ENCODE measurements around the gene MCM9. TPM values are rescaled to one million over a fixed set of nuclear protein-coding genes. Genes with fewer than 3 reads are reported as not detected.

Gene MCM9
- polyA plus RNA-seq, 3 donors = 9.4 to 11.9 (median 9.8) TPM

DNA sequence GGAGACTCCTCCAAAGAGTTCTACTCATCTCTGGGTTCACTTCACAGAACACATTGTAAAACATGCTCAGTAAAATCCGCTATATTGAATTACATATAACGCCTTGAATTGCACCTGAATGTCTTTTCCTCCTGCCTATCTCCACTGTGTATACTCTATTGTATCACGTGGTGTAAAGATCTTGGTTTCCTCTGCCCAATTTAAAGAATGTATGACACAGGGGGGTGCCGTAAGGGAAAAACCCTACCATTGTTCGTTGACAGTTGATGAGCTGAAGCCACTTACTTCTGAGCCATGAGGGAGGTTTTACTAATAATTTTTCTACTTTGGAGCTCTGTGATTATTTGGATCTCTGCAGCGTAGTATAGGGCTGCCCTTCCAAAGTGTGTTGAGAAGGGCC, 35.0 kb downstream of the MCM9 start:
- no peaks in the 10 kb centered on the region for H3K27me3 ChIP-seq (ENCODE audit: control insufficient read depth in 2 of 2, insufficient read depth in 2 of 2, low read length in 2 of 2)
- H4K20me1 ChIP-seq (ENCODE audit: insufficient read depth, low read length) = peaks cover 54% of the 10 kb centered on the region
- peak overlapping the region in 1 of 2 donors; percentile 47 for H3K27ac ChIP-seq (ENCODE audit: low read depth in 1 of 2, low read length in 2 of 2)
- H3K4me1 Mint-ChIP-seq = peaks cover 22% of the 10 kb centered on the region
- H3K4me2 ChIP-seq (replicated peaks; ENCODE audit: extremely low read depth, low read length, poor library complexity, severe bottlenecking) = no peak overlapping the region
- no peak overlapping the region for H2AFZ ChIP-seq (ENCODE audit: insufficient read depth, low read depth, low read length, poor library complexity, severe bottlenecking)
- peaks cover 73% of the 10 kb centered on the region for H3K79me2 ChIP-seq (ENCODE audit: insufficient read depth, low read length)
- intact Hi-C loops (cut with micrococcal nuclease) = loop anchor here (10.0 kb wide), 2 partner anchors 95 to 215 kb away; no protein-coding TSS in a partner anchor
- peaks cover 10 to 14% of the 10 kb centered on the region in 2 donors for H3K4me1 ChIP-seq (ENCODE audit: control insufficient read depth in 1 of 2, insufficient read depth in 2 of 2, low read length in 2 of 2)
- no peak for DNase-seq
- H3K9me3 Mint-ChIP-seq = no peaks in the 10 kb centered on the region
- no peak overlapping the region for H3K27ac Mint-ChIP-seq
- TF ChIP-seq CTCF (IDR thresholded peaks at IDR 0.05) = no peak
- no peak overlapping the region for H3K4me3 ChIP-seq (replicated peaks in 1 of 3; ENCODE audit: low read depth in 2 of 3, low read length in 3 of 3)
- H3K36me3 ChIP-seq (replicated peaks in 1 of 2; ENCODE audit: control insufficient read depth in 1 of 2, insufficient read depth in 2 of 2, low read length in 2 of 2) = peaks cover 29 to 58% of the 10 kb centered on the region in 2 donors
- WGBS (ENCODE audit: insufficient coverage) = 83% methylated on average over 1 of the region's 6 CpGs
- peaks cover 40 to 53% of the 10 kb centered on the region in 2 donors for H3K36me3 Mint-ChIP-seq
- H3K9me3 ChIP-seq (replicated peaks in 1 of 2; ENCODE audit: control insufficient read depth in 1 of 2, insufficient read depth in 1 of 2, low read length in 2 of 2) = no peaks in the 10 kb centered on the region
- peaks cover 0 to 3% (median 0%) of the 10 kb centered on the region in 3 donors for H3K27me3 Mint-ChIP-seq (ENCODE audit: low read depth in 3 of 3)
- no peak overlapping the region for H3K9ac ChIP-seq (ENCODE audit: insufficient read depth, low read length, poor library complexity, severe bottlenecking)
- H3K4me3 Mint-ChIP-seq = no peak overlapping the region

- Mint-ChIP-seq H3K9me3 (no peaks in the 10 kb centered on the region), H3K27me3 (ENCODE audit: low read depth in 3 of 3) (peaks cover 0 to 3% (median 0%) of the 10 kb centered on the region in 3 donors), H3K27ac (peak overlapping the region in 1 of 7 donors; percentile 42), H3K4me1 (peaks cover 27% of the 10 kb centered on the region), H3K4me3 (no peak overlapping the region), H3K36me3 (peaks cover 22 to 29% of the 10 kb centered on the region in 2 donors)
- no peak for DNase-seq
- Histone ChIP-seq H3K9me3 (replicated peaks in 1 of 2; ENCODE audit: control insufficient read depth in 1 of 2, insufficient read depth in 1 of 2, low read length in 2 of 2) (no peaks in the 10 kb centered on the region), H3K36me3 (replicated peaks in 1 of 2; ENCODE audit: control insufficient read depth in 1 of 2, insufficient read depth in 2 of 2, low read length in 2 of 2) (peaks cover 11 to 33% of the 10 kb centered on the region in 2 donors), H3K4me2 (replicated peaks; ENCODE audit: extremely low read depth, low read length, poor library complexity, severe bottlenecking) (no peak overlapping the region), H3K27me3 (ENCODE audit: control insufficient read depth in 2 of 2, insufficient read depth in 2 of 2, low read length in 2 of 2) (no peaks in the 10 kb centered on the region), H3K27ac (ENCODE audit: low read depth in 1 of 2, low read length in 2 of 2) (no peak overlapping the region), H3K9ac (ENCODE audit: insufficient read depth, low read length, poor library complexity, severe bottlenecking) (no peak overlapping the region), H3K79me2 (ENCODE audit: insufficient read depth, low read length) (peaks cover 79% of the 10 kb centered on the region), H3K4me3 (replicated peaks in 1 of 3; ENCODE audit: low read depth in 2 of 3, low read length in 3 of 3) (no peak overlapping the region), H3K4me1 (ENCODE audit: control insufficient read depth in 1 of 2, insufficient read depth in 2 of 2, low read length in 2 of 2) (peaks cover 13 to 26% of the 10 kb centered on the region in 2 donors), H2AFZ (ENCODE audit: insufficient read depth, low read depth, low read length, poor library complexity, severe bottlenecking) (no peak overlapping the region), H4K20me1 (ENCODE audit: insufficient read depth, low read length) (peaks cover 35% of the 10 kb centered on the region)
- no peak for TF ChIP-seq CTCF (IDR thresholded peaks at IDR 0.05)
- intact Hi-C loops (cut with micrococcal nuclease) = loop anchor here (10.0 kb wide), 2 partner anchors 93 to 217 kb away; no protein-coding TSS in a partner anchor
Observed at GRCh38 chr6:118897386-118897785, 37.6 kb downstream of the MCM9 start.

Measured in CD14-positive monocyte (primary cell).